ENCODE data around the gene RAD51B.

The RAD51B gene

DNA sequence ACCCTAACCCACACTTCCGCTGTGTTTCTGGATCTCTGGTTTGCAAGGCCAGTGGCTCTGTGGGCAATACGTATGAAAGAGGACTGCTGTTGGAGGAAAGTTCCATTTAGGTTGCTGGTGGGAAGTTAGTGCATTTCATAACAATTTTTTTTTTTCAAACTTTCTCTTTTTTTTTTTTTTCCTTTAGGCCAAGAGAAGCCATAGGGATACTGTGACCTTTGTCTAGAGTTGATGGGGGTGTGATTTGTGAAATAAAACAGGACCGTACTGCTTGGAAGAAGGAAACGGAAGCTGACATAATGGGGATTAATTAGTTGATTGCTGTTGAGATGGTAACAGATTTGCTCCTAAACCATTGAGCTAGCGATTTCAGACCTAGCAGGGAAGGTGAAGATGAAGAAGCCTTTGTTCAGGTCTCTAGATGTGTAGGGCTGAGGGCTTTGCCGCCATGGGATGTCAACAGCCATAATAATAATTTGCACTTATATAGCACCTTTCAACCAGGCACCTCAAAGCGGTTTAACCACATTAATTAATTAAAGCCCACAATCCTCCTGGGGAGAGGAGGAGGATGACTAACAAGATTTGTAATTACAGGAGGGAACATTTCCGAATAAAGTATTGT, 658.0 kb downstream of the RAD51B start:
- DNase-seq, result no peak

GRCh38 chr14:68479247-68479646, 659.7 kb downstream of the RAD51B start:
- no peak for DNase-seq

DNA sequence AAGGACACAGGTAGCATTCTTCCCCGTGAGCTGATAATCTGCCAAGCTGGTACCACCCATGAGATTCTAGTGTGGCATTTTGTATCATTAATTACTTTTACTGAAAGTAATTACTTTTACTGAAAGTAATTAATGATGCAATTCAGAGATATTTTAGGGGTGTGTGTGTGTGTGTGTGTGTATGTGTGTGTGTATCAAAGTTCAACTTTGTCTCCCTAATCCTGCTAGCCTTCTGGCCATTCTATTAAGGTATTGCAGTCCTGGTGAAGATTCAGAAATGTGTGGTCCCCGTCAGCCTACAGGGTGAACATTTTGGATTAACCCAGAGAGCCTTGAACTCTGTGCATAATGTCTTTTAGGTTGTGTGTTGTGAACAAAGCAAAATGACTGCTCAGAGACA, 662.4 kb downstream of the RAD51B start:
- no peak for DNase-seq

DNA sequence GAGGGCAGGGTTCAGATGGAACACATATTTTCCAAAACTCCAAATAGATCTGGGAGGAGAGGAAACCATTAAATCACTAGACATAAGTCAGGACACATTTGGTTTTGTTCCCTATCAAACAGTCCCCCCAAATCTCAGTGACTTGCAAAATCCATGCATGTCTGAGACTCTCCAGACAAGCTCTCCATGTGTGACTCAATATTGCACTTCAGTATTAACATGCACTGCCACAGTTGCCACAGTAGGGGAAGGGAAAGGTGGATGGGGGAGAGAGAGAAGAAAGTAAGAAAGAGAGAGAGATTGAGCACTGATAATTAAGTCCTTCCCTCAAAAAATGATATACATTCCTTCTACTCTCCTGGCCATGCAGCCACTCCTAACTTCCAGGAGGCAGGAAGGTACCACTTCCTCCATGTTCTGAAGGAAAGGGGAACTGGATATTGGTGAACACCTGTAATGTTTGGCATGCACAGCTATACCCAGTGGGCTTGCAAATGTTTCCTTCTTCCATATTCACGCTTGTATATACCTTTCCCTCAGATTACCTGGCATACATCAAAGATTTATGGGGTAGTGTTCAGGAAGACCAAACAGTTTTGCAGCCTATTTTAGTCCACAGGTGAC, 663.3 kb downstream of the RAD51B start:
- DNase-seq, result no peak

GRCh38 chr14:68486033-68486732, 666.6 kb downstream of the RAD51B start:
- DNase-seq, result no peak

DNA sequence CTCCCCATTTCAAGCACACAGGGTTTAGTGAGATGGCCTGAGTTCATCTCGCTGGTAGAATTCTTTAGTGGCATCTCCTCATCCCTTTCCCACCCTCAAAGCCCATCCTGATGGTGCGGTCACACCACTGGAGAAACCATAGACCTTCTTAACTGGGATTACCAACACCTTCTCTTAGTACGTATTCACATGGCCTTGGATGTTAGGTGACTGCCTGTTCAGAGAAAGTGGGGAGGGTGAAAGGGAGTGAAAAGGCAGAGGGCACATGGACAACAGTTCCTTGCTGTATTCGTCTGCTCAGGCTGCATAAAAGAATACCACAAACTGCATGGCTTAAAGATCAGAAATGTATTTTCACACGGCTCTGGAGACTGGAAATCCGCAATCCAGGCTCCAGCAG, 667.2 kb downstream of the RAD51B start:
- DNase-seq, result no peak

GRCh38 chr14:68487805-68488590, 668.4 kb downstream of the RAD51B start:
- DNase-seq, result no peak

GRCh38 chr14:68491793-68492192, 672.2 kb downstream of the RAD51B start:
- no peak for DNase-seq

DNA sequence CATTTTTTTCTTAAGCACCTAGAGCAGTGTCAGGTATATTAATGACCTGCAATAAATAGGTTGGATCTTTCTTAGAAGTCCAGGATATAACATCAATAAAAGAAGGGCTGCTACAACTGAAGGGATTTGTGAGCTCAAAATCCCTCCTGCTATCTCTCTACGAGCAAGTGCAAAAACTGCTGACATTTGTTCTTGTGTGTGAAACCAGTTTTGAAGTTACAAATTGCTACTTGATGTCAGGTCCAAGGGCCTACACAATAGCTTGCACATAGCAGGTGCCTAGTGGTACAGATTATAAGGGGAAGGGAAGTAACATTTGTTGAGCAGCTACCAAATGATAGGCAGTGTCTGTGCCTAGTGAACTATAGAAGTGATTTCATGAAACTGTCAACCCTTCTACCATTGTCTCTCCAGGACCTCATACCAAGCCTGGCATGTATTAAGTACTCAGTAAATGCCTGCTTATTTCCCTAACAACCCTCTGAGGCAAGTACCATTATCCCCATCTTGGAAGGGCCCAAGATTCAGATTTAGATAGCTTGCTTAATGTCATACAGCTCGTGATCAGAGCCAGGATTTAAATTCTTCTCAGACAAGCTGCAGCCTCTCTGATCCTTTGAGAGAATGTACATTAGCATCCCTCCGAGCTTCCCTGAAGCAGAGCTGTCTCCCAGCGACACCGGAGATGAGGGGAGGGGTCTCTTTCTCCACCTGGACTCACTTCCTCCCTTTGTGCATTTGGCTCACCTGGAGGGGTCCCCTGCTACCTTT, 673.0 kb downstream of the RAD51B start:
- DNase-seq, result no peak

GRCh38 chr14:68493152-68493911, 673.8 kb downstream of the RAD51B start:
- DNase-seq, result no peak

DNA sequence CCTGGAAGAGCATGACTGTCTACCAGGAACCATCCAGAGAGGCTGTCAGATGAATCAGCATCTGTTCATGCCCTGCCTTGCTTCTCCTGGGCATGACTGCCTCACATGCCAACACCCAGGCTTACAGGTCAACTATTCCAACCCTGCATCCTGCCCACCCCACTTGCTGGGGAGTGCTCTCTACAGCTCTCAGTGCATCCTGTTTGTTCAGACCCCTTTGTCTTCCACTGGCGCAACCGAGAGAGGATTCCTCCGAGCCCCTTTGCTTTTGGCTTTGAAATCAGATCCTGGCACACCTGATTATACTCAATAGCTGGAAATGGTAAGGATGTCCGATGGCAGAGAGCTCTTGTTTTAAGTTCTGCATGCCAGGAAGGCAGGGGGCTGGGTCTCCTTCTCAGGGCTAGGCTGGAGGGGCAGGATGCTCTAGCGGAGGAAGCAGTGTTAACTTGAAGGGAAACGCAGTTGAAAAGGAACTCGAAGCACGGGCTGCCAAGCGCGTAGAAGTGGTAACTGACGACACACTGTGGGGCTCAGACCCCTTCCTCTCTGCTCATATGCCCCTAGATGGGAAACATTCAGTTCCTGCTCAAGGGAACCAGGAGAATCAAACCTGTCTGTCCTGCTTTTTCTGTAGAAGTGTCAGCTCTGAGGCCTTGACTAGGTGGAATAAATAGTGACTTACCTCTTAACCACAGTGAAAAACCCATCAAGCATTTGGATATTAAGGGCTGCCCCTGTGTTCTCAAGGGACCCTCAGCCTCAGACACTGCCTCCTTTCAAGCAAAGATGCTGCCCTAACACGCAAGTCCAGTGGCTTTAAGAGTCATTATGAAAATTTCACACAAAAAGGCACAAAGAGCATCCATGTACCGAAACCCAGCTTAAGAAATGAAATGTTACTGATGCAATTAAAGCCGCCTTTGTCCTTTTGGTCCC, 675.8 kb downstream of the RAD51B start:
- DNase-seq, result no peak

- DNase-seq, result no peak
These were observed 677.4 kb downstream of the RAD51B start for GRCh38 chr14:68497011-68497410.

GRCh38 chr14:68499451-68499850, 679.9 kb downstream of the RAD51B start:
- no peak for DNase-seq

DNA sequence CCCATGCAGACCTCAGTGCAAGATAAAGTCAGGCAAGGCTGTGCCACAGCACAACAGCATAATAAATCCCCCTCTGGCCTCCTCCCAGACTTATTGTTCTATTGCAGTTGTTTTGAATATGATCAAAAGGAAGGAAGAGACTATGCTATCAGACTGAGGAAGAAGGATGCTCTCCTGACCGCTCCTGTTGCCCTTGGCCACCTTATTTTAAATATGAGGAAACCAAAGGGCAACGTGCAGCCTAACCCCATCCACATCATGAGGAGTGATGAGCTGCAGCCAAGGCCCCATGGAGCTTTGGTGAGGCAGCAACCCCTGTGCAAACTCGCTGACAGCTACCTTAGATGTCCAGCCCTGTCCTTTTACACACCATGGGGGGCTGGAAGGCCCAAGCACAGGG, 681.6 kb downstream of the RAD51B start:
- DNase-seq, result no peak

- no peak for DNase-seq
These were observed 682.1 kb downstream of the RAD51B start for GRCh38 chr14:68501614-68502052.

- no peak for DNase-seq
These were observed 682.7 kb downstream of the RAD51B start for GRCh38 chr14:68502230-68502629.

- no peak for DNase-seq
These were observed 683.7 kb downstream of the RAD51B start for GRCh38 chr14:68503186-68503825.

- no peak for DNase-seq
These were observed 685.3 kb downstream of the RAD51B start for GRCh38 chr14:68504861-68505260.

DNA sequence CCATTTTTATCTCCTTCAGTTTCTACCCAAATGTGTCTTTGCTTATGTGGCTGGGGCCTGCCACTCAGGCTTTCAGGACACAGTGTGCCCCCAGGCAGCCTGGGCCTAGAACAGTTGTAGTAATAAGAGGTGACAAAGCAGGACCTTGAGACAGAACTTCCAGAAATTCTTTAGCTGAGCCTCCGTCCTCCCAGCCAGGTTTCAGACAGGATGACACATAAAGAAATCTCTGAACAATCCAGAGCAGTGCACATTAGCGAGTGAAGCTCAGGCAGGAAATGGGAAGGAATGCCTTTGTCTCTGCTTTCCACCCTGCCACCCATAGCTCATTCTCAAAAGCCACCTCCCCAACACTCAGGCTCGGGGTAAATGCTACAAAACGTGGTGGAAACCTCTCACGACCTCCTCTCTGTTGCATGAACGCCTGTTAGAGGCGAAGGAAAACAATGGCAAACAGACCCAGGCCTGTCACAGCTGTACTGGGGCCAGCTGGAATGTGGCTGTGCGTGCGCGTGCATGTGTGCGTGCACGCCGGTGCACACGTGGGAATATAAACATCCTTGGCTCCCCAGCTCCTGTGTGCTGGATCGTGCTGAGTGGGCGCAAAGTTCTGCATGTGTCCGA, 686.6 kb downstream of the RAD51B start:
- no peak for DNase-seq
